Glutamatergic neuron (in vitro differentiated cells): ENCODE data around the gene SLC31A1. TPM values are rescaled to one million over a fixed set of nuclear protein-coding genes. Genes with fewer than 3 reads are reported as not detected.
A peak's percentile ranks its signal among the peaks of the same experiment; 100 is the strongest.

Experiments used
- DNase-seq: peaks from one replicate; pipeline ENCODE4 v3.0.0; 2022
- H3K27ac Mint-ChIP-seq: one replicate; pipeline ENCODE4 v1.8.0; 2020; ENCODE audit warnings: mild to moderate bottlenecking, mixed read lengths, inconsistent platforms; ENCODE audit not compliant: unreplicated experiment
- H3K27me3 Mint-ChIP-seq: one replicate; pipeline ENCODE4 v1.8.0; 2020; ENCODE audit warnings: mild to moderate bottlenecking, moderate library complexity, mixed read lengths, inconsistent platforms; ENCODE audit not compliant: unreplicated experiment
- H3K36me3 Mint-ChIP-seq: one replicate; pipeline ENCODE4 v1.8.0; 2020; ENCODE audit warnings: mild to moderate bottlenecking, mixed read lengths, inconsistent platforms; ENCODE audit not compliant: unreplicated experiment
- H3K4me1 Mint-ChIP-seq: one replicate; pipeline ENCODE4 v1.8.0; 2020; ENCODE audit warnings: mild to moderate bottlenecking, low read depth, mixed read lengths, inconsistent platforms; ENCODE audit not compliant: unreplicated experiment
- H3K4me3 Mint-ChIP-seq: one replicate; pipeline ENCODE4 v1.8.0; 2020; ENCODE audit warnings: mild to moderate bottlenecking, mixed read lengths, inconsistent platforms; ENCODE audit not compliant: unreplicated experiment
- H3K9me3 Mint-ChIP-seq: one replicate; pipeline ENCODE4 v1.8.0; 2020; ENCODE audit warnings: mild to moderate bottlenecking, moderate library complexity, mixed read lengths, inconsistent platforms; ENCODE audit not compliant: unreplicated experiment
- total RNA-seq: library from RNA; stranded (reverse); fragmentation: NEBNext Ultra II Directional; extraction: Animal tissue kit (Norgen Biotek cat#: 25700); gene quantifications from one replicate; pipeline ENCODE4 v1.2.1, GENCODE V29; 2021; ENCODE audit not compliant: unreplicated experiment
- TF ChIP-seq, protein P1 (sequence below): fragments of 200-600 bp; sonication (generic); IDR thresholded peaks from one replicate; pipeline ENCODE4 v1.5.0; 2021; ENCODE audit not compliant: partially characterized antibody, unreplicated experiment

SLC31A1 gene
- total RNA-seq, 1 donor from 2014 or later = 11.2 TPM

DNA sequence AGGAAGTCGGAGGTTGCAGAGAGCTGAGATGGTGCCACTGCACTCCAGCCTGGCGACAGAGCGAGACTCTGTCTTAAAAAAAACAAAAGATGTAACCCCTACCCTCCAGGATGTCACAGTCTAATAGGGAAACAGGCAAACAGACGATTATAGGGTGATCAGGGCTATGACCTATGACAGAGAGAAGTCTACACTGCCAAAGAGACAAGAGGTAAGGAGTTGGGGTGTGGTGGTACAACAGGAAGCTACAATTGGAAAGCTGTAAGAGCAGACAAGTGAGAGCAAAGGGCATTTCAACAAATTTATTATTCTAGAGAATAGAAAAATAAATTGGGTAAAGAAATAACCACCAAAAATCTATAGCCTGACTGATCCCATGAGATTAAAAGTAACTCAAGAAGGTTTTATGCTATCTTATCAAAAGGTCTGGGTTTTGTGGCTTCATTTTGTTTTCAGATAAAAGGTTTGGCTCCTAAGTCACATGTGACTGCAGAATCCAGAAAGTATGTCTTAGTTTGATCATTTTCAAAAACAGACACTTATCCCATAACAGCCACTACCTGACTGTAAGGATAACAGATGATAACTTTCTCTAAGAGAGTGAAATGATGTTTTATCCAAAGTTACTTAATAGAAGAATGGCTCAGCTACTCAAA, 46.7 kb downstream of the SLC31A1 start:
- Mint-ChIP-seq H3K27ac (no peak overlapping the region), H3K36me3 (no peaks in the 10 kb centered on the region), H3K4me1 (no peaks in the 10 kb centered on the region), H3K9me3 (no peaks in the 10 kb centered on the region), H3K4me3 (no peak overlapping the region), H3K27me3 (no peaks in the 10 kb centered on the region)
- TF ChIP-seq, protein P1, sequence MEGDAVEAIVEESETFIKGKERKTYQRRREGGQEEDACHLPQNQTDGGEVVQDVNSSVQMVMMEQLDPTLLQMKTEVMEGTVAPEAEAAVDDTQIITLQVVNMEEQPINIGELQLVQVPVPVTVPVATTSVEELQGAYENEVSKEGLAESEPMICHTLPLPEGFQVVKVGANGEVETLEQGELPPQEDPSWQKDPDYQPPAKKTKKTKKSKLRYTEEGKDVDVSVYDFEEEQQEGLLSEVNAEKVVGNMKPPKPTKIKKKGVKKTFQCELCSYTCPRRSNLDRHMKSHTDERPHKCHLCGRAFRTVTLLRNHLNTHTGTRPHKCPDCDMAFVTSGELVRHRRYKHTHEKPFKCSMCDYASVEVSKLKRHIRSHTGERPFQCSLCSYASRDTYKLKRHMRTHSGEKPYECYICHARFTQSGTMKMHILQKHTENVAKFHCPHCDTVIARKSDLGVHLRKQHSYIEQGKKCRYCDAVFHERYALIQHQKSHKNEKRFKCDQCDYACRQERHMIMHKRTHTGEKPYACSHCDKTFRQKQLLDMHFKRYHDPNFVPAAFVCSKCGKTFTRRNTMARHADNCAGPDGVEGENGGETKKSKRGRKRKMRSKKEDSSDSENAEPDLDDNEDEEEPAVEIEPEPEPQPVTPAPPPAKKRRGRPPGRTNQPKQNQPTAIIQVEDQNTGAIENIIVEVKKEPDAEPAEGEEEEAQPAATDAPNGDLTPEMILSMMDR = no peak
- no peak for DNase-seq

DNA sequence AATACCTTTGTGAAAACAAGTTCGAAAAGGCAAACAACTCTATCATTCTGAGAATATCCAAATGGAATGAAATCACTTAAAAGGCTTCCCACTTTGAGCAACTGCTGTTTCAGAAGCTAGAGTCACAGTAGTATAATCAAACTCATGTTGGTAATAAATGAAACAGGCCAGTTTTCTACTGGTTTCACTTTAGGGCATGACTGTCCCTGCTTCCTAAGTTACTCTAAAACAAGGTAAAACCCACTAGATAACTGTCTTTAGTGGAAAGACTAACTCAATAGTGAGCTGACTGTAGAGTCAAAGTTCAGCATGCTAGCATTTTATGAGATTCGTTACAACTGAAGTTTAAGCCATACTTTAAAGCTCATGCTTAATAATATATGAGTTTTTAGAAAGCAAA, 48.0 kb downstream of the SLC31A1 start:
- H3K9me3 Mint-ChIP-seq = peaks cover 2% of the 10 kb centered on the region
- no peaks in the 10 kb centered on the region for H3K36me3 Mint-ChIP-seq
- TF ChIP-seq, protein P1 = no peak
- no peaks in the 10 kb centered on the region for H3K27me3 Mint-ChIP-seq
- H3K4me1 Mint-ChIP-seq = peaks cover 1% of the 10 kb centered on the region
- no peak for DNase-seq
- no peak overlapping the region for H3K27ac Mint-ChIP-seq
- H3K4me3 Mint-ChIP-seq = no peak overlapping the region

DNA sequence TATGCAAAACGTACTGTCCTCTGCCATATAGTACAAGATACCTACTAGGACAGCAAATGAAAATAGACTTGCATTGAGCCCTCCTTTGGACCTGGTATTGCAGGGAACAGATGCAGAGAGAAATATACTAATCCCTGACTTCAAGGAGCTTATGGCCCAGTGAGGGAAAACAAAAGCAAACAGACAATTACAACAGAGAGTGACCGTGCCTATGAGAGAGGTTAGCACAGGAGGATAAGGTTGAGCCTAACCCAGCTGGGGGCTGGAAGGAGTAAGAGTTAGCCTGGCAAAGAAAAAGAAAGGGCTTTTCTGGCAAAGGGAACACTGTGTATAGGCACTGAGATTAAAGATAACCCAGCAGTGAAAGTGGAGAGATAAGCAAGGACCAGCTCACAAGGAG, 48.5 kb downstream of the SLC31A1 start:
- H3K36me3 Mint-ChIP-seq = no peaks in the 10 kb centered on the region
- TF ChIP-seq, protein P1 = no peak
- H3K9me3 Mint-ChIP-seq = peaks cover 2% of the 10 kb centered on the region
- H3K27me3 Mint-ChIP-seq = no peaks in the 10 kb centered on the region
- H3K4me1 Mint-ChIP-seq = peaks cover 1% of the 10 kb centered on the region
- no peak overlapping the region for H3K4me3 Mint-ChIP-seq
- DNase-seq = no peak
- H3K27ac Mint-ChIP-seq = no peak overlapping the region

DNA sequence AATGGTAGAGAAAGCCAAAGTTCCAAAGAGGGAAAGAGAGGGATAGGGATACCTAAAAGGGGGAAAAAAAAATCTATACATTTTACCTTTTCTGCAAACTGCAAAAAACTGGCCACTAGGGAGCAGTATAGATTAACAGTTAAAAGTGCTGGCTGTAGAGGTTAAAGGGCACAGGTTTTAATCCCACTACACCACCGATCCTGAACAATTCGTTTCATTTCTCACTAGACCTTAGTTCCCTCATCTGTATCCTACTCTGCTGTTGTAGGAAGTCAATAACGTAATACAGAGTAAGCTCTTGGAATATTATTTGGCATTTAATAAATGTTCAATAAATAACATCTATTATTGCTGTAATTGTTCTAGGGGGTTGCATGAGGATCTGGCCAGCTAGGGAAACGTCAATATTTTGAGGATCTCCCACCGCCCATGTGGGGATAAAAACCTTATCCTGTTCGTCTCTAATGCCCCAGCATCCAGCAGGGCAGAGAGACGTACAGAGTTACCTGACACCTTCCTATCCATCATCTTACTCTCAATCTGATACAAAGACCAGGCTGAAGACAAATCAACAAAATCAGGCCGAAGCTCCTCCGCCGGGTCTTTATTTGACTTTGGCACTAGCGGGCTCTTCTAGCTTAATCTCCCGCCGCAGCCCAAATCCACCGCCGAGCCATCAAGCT, 53.3 kb downstream of the SLC31A1 start:
- no peak overlapping the region for H3K4me3 Mint-ChIP-seq
- no peaks in the 10 kb centered on the region for H3K36me3 Mint-ChIP-seq
- TF ChIP-seq, protein P1 = peak; percentile 74
- DNase-seq = no peak
- H3K9me3 Mint-ChIP-seq = peaks cover 2% of the 10 kb centered on the region
- peaks cover 1% of the 10 kb centered on the region for H3K4me1 Mint-ChIP-seq
- no peak overlapping the region for H3K27ac Mint-ChIP-seq
- H3K27me3 Mint-ChIP-seq = no peaks in the 10 kb centered on the region
